ENCODE results near the gene LTBP1. TPM values are rescaled to one million over a fixed set of nuclear protein-coding genes. Genes with fewer than 3 reads are reported as not detected.

The LTBP1 gene
- total RNA-seq, 1 experiment from 2014 or later, result 2.2 TPM

GRCh38 chr2:33019796-33020195, 73.0 kb downstream of the LTBP1 start:
- POLR2A ChIA-PET (ENCODE audit: low non-redundant PET), result no interaction called here
- peaks cover 27% of the 10 kb centered on the region for H3K4me1 ChIP-seq (ENCODE audit: insufficient read depth, low read length, poor library complexity, severe bottlenecking)
- no peak for TF ChIP-seq EZH2 (IDR thresholded peaks at IDR 0.05; ENCODE audit: borderline replicate concordance, low read depth, low read length, poor library complexity, severe bottlenecking)
- no peak for TF ChIP-seq CTCF (conservative IDR thresholded peaks at IDR 0.05; ENCODE audit: low read depth, low read length)
- no TSS peak for BruUV-seq (replicated peaks)
- H3K4me3 ChIP-seq (ENCODE audit: low read depth, low read length, poor library complexity, severe bottlenecking), result no peak overlapping the region
- intact Hi-C loops (cut with micrococcal nuclease; ENCODE audit: unreplicated experiment), result no loop called here
- no peak overlapping the region for H3K27ac ChIP-seq (ENCODE audit: low read depth, low read length, poor library complexity, severe bottlenecking)
- DNase-seq (ENCODE audit: low spot score), result no peak
- CTCF ChIA-PET, result no interaction called here
- H3K9me3 ChIP-seq (ENCODE audit: low read depth, low read length, poor library complexity, severe bottlenecking), result no peaks in the 10 kb centered on the region
- no peaks in the 10 kb centered on the region for H3K27me3 ChIP-seq (replicated peaks; ENCODE audit: insufficient read depth, low read depth, low read length, poor library complexity)
- no peaks in the 10 kb centered on the region for H3K36me3 ChIP-seq (ENCODE audit: insufficient read depth, low read length, poor library complexity, severe bottlenecking)

- Histone ChIP-seq H3K9me3 (ENCODE audit: low read depth, low read length, poor library complexity, severe bottlenecking) (no peaks in the 10 kb centered on the region), H3K4me1 (ENCODE audit: insufficient read depth, low read length, poor library complexity, severe bottlenecking) (peaks cover 27% of the 10 kb centered on the region), H3K27ac (ENCODE audit: low read depth, low read length, poor library complexity, severe bottlenecking) (no peak overlapping the region), H3K36me3 (ENCODE audit: insufficient read depth, low read length, poor library complexity, severe bottlenecking) (no peaks in the 10 kb centered on the region), H3K4me3 (ENCODE audit: low read depth, low read length, poor library complexity, severe bottlenecking) (no peak overlapping the region), H3K27me3 (replicated peaks; ENCODE audit: insufficient read depth, low read depth, low read length, poor library complexity) (no peaks in the 10 kb centered on the region)
- ChIA-PET POLR2A (ENCODE audit: low non-redundant PET) (no interaction called here), CTCF (interaction anchor here (0.5 kb wide), 1 partner anchor 13 kb away, joined by 3 read pairs; no protein-coding TSS in a partner anchor)
- no TSS peak for BruUV-seq (replicated peaks)
- DNase-seq (ENCODE audit: low spot score), result no peak
- intact Hi-C loops (cut with micrococcal nuclease; ENCODE audit: unreplicated experiment), result no loop called here
- TF ChIP-seq EZH2 (IDR thresholded peaks at IDR 0.05; ENCODE audit: borderline replicate concordance, low read depth, low read length, poor library complexity, severe bottlenecking), result no peak
Observed at GRCh38 chr2:33020883-33021282, 74.1 kb downstream of the LTBP1 start.

GRCh38 chr2:33021542-33022227, 74.9 kb downstream of the LTBP1 start:
- H3K9me3 ChIP-seq (ENCODE audit: low read depth, low read length, poor library complexity, severe bottlenecking), result no peaks in the 10 kb centered on the region
- H3K27ac ChIP-seq (ENCODE audit: low read depth, low read length, poor library complexity, severe bottlenecking), result no peak overlapping the region
- no peaks in the 10 kb centered on the region for H3K27me3 ChIP-seq (replicated peaks; ENCODE audit: insufficient read depth, low read depth, low read length, poor library complexity)
- ChIA-PET POLR2A (ENCODE audit: low non-redundant PET) (interaction anchor here (0.6 kb wide), 1 partner anchor 271 kb away, joined by 3 read pairs; no protein-coding TSS in a partner anchor), CTCF (interaction anchor here (0.5 to 0.7 kb wide), 2 partner anchors 11 to 13 kb away, joined by 3 to 8 read pairs; no protein-coding TSS in a partner anchor)
- no TSS peak for BruUV-seq (replicated peaks)
- H3K36me3 ChIP-seq (ENCODE audit: insufficient read depth, low read length, poor library complexity, severe bottlenecking), result no peaks in the 10 kb centered on the region
- TF ChIP-seq CTCF (conservative IDR thresholded peaks at IDR 0.05; ENCODE audit: low read depth, low read length), result no peak
- no peak for TF ChIP-seq EZH2 (IDR thresholded peaks at IDR 0.05; ENCODE audit: borderline replicate concordance, low read depth, low read length, poor library complexity, severe bottlenecking)
- peak; percentile 66 for DNase-seq (ENCODE audit: low spot score)
- H3K4me1 ChIP-seq (ENCODE audit: insufficient read depth, low read length, poor library complexity, severe bottlenecking), result peaks cover 27% of the 10 kb centered on the region
- no peak overlapping the region for H3K4me3 ChIP-seq (ENCODE audit: low read depth, low read length, poor library complexity, severe bottlenecking)
- intact Hi-C loops (cut with micrococcal nuclease; ENCODE audit: unreplicated experiment), result no loop called here
